Measurements from ENCODE around the gene IL27RA. TPM values are rescaled to one million over a fixed set of nuclear protein-coding genes. Genes with fewer than 3 reads are reported as not detected.

Gene IL27RA
- total and polyA plus RNA-seq, 2 of the 4 experiments (the other 2 are of a cell fraction) = 2.9 to 5.1 TPM

DNA sequence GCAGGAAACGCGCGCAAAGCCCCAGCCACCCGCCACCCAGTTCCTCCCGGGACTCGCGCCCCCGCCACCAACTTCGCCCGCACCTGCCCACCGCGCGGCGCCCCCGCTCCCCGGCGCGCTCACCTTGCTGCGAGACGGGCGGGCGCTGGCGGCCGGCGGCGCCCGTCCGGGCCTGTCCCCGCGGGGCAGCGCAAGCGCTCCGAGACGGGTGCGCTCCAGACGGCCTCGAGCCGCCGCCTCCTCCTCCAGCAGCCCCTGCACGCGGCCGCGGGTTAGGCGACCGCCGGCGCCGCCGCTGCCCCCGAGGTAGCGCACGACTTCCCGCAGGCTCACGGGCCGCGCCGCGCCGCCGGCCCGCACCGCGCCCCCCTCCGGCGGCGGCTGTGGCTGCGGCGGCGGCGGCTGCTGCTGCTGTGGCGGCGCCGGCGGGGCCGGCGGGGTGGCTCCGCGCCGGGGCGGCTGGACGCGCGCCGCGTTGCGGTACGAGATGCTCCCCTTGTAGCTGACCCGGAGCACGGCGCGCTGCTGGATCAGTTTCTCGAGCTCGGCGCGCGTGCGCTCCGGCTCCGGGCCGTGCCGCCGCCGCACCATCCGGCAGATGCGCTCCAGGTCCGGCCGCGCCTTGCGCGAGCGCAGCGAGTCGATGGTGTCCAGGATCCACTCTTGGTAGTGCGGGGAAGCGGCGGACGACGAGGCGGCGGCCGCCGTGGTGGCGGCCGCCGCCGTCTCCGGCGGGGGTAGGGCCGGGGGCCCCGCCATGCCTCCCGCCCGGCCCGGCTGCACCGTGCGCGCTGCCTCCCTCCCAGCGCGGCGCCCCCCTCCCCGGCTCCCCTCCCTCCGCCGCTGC, 58.3 kb downstream of the IL27RA start:
- no peak overlapping the region for H4K5ac ChIP-seq (ENCODE audit: low read depth, low read length)
- no peak overlapping the region for H2BK120ac ChIP-seq (ENCODE audit: low read depth, low read length)
- H3K4me3 ChIP-seq (ENCODE audit: insufficient read depth, low read depth, low read length) = peak overlapping the region; percentile 62
- H3K4me2 ChIP-seq (ENCODE audit: low read depth, low read length) = peak overlapping the region; percentile 63
- POLR2A ChIA-PET (ENCODE audit: unreplicated experiment) = no interaction called here
- peak overlapping the region; percentile 87 for H2AFZ ChIP-seq (replicated peaks; ENCODE audit: low read length, poor library complexity)
- H3K56ac ChIP-seq (ENCODE audit: extremely low read depth, insufficient read depth, low read length) = peak overlapping the region; percentile 16; the same call in 1 of the 2 replicates
- no peaks in the 10 kb centered on the region for H3K4me1 ChIP-seq (ENCODE audit: control insufficient read depth, insufficient read depth, low read length)
- H2BK15ac ChIP-seq (ENCODE audit: low read depth, low read length) = no peak overlapping the region
- DNase-seq (peak; percentile 74), ATAC-seq (ENCODE audit: low read depth) (peak; percentile 27)
- intact Hi-C loops (cut with micrococcal nuclease) (loop anchor here (2.0 kb wide), 1 partner anchor 47 kb away; the partner anchor contains the start of gene ASF1B), in situ Hi-C loops (cut with MboI; ENCODE audit: low sequenced_read_pairs) (loop anchor here (25.0 kb wide), 1 partner anchor 328 kb away; the partner anchor contains the start of genes C19orf53 and MRI1), dilution Hi-C loops (cut with HindIII; ENCODE audit: low sequenced_read_pairs, unreplicated experiment) (no loop called here)
- H2AK5ac ChIP-seq (ENCODE audit: low read depth, low read length) = no peak overlapping the region
- H4K8ac ChIP-seq (ENCODE audit: low read depth in 2 of 2, low read length in 2 of 2) = no peak overlapping the region
- H2BK5ac ChIP-seq (ENCODE audit: low read depth, low read length, poor library complexity, severe bottlenecking) = peak overlapping the region; percentile 65
- peaks cover 12% of the 10 kb centered on the region for H3K36me3 ChIP-seq (ENCODE audit: control insufficient read depth, insufficient read depth, low read length)
- H3K9me3 ChIP-seq (ENCODE audit: control insufficient read depth, insufficient read depth, low read length) = peaks cover 8% of the 10 kb centered on the region
- WGBS, 2 experiments (ENCODE audit: extremely low coverage in 2 of 2, insufficient read length in 1 of 2) = 0% methylated on average over 69 of the region's 142 CpGs; no CpG with 5 or more reads in 1 of the 2 experiments
- H4K20me1 ChIP-seq (ENCODE audit: insufficient read depth, low read length) = peaks cover 7% of the 10 kb centered on the region
- peak overlapping the region; percentile 80; the same call in 1 of the 2 replicates for H3K23ac ChIP-seq (ENCODE audit: low read depth, low read length)
- BruUV-seq (replicated peaks) = no TSS peak
- TF ChIP-seq MAFK (IDR thresholded peaks at IDR 0.05; ENCODE audit: low read depth, low read length) = no peak
- TF ChIP-seq RAD21 (IDR thresholded peaks at IDR 0.05; ENCODE audit: low read length) = no peak
- TF ChIP-seq MXI1 (IDR thresholded peaks at IDR 0.05; ENCODE audit: borderline replicate concordance, low read depth, low read length) = no peak
- TF ChIP-seq, protein P1, sequence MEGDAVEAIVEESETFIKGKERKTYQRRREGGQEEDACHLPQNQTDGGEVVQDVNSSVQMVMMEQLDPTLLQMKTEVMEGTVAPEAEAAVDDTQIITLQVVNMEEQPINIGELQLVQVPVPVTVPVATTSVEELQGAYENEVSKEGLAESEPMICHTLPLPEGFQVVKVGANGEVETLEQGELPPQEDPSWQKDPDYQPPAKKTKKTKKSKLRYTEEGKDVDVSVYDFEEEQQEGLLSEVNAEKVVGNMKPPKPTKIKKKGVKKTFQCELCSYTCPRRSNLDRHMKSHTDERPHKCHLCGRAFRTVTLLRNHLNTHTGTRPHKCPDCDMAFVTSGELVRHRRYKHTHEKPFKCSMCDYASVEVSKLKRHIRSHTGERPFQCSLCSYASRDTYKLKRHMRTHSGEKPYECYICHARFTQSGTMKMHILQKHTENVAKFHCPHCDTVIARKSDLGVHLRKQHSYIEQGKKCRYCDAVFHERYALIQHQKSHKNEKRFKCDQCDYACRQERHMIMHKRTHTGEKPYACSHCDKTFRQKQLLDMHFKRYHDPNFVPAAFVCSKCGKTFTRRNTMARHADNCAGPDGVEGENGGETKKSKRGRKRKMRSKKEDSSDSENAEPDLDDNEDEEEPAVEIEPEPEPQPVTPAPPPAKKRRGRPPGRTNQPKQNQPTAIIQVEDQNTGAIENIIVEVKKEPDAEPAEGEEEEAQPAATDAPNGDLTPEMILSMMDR (conservative IDR thresholded peaks at IDR 0.05; ENCODE audit: low read depth, low read length) = no peak
- no peak for TF ChIP-seq NFE2L2 (IDR thresholded peaks at IDR 0.05; ENCODE audit: low read depth, low read length)
- TF ChIP-seq CEBPB (IDR thresholded peaks at IDR 0.05; ENCODE audit: low read depth, low read length) = no peak
- H3K14ac ChIP-seq (replicated peaks; ENCODE audit: low read depth, low read length) = no peak overlapping the region
- H3K4ac ChIP-seq (ENCODE audit: low read depth, low read length) = no peak overlapping the region
- H3K18ac ChIP-seq (ENCODE audit: low read depth, low read length) = no peak overlapping the region
- peaks cover 0 to 6% of the 10 kb centered on the region in 2 experiments; a peak in 2 of 4 replicates for H3K79me1 ChIP-seq (ENCODE audit: low read depth in 1 of 2, low read length in 2 of 2)
- H3K9me1 ChIP-seq (ENCODE audit: insufficient read depth, low read length) = no peaks in the 10 kb centered on the region
- CTCF ChIA-PET = no interaction called here
- H3K9ac ChIP-seq (ENCODE audit: low read depth, low read length) = peak overlapping the region; percentile 70; the same call in 1 of the 2 replicates
- peak overlapping the region; percentile 75 for H2AK9ac ChIP-seq (replicated peaks; ENCODE audit: low read depth, low read length, poor library complexity)
- H2BK20ac ChIP-seq (ENCODE audit: low read depth, low read length) = no peak overlapping the region
- no peaks in the 10 kb centered on the region for H3K27me3 ChIP-seq (ENCODE audit: control insufficient read depth, insufficient read depth, low read length)
- H4K91ac ChIP-seq (ENCODE audit: insufficient read depth, low read depth, low read length) = no peak overlapping the region
- H3K27ac ChIP-seq (ENCODE audit: insufficient read depth, low read length) = peak overlapping the region; percentile 61; the same call in 1 of the 2 replicates

All from IMR-90 (cell line).